AG08395 (cell line): ENCODE data around the gene SMYD5.
A peak's percentile ranks its signal among the peaks of the same experiment; 100 is the strongest.
"Not testable (repeated sequence)": the region's sequence is repeated elsewhere in the genome, so short reads cannot be mapped to it uniquely, and the experiment has no call there.

Experiments
- DNase-seq: peaks from one replicate; pipeline ENCODE4 v3.0.0; 2012; ENCODE audit warnings: mixed read lengths, low spot score

The SMYD5 gene

DNA sequence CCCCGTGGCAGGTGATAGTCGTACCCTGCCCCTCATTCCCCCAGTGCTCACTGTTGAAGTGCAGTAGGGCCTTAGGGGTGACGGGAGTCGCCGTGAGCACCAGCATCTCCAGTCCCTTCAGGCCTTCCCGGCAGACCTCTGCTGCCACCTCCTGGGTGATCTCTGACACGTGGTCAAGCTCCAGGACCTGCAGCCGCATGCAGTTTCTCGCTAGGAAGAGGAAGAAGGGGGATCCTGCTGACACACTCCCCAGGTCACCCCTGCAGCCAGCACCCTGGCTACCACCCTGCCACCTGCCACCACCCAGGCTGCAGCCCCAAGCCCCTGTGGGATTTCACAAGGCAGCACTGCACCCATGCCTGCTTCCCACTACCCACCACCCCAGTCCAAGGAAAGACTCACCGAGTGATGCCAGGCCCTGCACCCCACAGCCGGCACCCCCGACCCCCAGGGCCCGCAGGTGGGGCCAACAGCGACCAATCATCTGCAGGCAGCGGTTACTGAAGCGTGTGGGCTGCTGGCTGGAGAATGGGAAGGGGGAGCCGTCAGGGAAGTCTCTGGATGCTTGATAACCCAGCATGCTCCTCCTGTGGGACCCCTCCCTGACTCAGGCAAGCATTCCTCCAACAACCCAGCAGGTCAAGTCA, 46.4 kb downstream of the SMYD5 start:
- peak; percentile 88 for DNase-seq

DNA sequence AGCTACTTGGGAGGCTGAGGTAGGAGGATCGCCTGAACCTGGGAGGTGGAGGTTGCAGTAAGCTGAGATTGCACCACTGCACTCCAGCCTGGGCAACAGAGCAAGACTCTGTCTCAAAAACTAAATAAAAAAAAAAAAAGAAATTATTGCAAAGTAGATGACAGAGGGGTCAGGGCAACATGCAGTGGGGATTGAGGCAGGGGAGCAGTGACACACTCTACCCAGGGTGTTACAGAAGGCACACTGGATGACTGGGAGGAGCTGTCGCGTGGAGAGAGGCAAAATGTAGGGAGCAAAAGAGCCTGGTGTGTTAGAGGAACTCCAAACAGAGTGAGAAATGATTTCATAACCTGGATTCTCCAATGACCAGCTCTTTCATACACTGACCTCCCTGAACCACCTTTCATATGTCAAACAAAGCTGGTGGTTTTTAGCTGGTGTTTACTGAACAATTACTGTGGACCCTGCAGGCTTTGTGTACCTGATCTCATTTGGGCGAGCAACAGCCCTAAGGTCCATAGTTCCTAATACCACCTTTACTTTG, 48.1 kb downstream of the SMYD5 start:
- no peak for DNase-seq

DNA sequence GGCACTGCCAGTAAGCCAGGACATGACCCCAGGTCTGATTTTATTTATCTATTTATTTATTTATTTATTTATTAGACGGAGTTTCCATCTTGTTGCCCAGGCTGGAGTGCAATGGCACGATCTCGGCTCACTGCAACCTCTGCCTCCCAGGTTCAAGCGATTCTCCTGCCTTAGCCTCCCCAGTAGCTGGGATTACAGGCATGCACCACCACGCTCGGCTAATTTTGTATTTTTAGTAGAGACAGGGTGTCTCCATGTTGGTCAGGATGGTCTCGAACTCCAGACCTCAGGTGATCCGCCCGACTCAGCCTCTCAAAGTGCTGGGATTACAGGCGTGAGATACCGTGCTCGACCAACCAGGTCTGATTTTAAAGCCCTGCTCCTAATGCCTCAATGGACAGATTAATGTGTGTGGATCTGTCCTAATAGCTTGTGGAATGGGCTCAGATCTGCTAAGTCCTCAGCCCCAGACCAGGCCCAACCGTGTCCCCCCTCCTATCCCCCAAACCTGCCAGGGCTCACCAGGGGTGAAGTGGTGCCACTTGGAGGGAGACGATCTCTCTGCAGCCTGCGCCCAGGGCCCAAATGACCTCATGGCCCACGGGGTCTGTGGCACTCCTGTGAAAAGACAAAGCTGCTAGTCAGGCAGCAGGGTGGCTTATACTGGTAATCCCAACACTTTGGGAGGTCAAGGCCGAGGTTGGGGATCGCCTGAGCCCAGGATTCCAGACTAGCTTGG, 48.8 kb downstream of the SMYD5 start:
- not testable (repeated sequence) for DNase-seq

DNA sequence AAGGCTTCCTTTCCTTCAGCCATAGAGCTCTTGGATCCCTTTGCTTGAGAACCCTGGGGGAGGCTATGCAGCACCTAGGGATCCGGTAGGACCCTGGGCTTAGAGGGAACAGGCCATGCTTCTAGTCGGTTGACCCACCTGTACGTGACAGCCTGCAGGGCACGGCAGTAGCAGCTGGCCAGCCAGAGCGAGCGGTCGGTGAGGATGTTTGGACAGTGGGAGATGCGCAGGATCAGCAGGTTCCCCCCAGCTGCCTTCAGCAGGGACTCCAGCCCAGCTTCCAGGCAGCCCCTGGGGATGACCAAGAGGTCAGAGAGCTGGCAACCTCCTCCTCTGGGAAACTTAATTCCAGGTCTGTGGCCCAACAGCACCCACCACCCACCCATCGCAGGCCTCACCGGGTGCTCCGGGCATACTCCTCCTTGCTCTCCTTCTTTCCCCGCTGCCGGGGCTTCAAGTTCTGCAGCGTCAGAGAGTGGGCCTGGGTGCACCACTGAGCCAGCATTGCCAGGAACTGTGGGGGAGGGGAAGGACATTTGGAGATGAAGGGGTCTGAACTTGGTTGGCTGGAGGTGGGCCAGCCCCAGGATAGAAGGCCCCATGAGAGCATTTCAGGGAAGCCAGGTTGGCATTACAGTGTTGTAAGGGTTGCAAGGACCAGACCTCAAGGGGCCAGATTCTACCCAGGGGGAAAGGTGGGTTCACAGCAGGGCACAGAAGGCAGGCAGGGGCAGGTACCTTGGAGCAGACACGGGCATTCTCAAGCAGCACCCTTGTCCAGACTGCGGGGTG, 49.7 kb downstream of the SMYD5 start:
- DNase-seq, result no peak

DNA sequence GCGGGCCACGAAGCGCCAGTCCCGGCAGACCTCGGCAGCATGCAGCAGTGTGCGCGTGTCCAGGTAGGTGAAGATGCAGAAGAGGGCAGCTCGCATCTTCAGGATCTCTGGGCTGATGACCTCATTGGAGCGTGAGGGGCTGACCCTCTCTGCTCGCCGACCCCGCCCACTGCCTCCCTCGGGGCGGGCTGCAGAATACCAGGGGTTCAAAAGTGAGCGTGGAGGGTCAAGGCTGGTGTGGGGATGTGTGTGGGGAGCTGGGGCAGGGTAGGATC, 50.2 kb downstream of the SMYD5 start:
- no peak for DNase-seq

DNA sequence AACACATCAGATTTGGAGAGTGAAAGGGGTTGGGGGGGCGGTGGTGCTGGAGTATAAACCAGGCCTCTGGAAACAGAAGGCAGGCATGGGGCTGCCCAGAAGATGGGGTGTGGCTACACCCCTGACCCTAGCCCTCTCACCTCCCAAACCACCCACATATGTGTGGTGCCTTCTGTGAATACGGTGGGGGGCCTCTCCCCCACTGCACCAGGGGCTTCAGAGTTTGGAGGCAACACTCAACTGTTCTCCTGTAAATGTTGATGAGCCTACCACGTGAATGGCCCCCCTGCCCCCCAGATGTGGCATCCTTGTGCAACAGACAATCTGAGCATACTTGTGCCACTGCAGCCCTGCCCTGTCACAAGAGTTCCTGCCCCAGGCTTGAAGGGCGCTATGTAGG, 50.7 kb downstream of the SMYD5 start:
- DNase-seq, result no peak

DNA sequence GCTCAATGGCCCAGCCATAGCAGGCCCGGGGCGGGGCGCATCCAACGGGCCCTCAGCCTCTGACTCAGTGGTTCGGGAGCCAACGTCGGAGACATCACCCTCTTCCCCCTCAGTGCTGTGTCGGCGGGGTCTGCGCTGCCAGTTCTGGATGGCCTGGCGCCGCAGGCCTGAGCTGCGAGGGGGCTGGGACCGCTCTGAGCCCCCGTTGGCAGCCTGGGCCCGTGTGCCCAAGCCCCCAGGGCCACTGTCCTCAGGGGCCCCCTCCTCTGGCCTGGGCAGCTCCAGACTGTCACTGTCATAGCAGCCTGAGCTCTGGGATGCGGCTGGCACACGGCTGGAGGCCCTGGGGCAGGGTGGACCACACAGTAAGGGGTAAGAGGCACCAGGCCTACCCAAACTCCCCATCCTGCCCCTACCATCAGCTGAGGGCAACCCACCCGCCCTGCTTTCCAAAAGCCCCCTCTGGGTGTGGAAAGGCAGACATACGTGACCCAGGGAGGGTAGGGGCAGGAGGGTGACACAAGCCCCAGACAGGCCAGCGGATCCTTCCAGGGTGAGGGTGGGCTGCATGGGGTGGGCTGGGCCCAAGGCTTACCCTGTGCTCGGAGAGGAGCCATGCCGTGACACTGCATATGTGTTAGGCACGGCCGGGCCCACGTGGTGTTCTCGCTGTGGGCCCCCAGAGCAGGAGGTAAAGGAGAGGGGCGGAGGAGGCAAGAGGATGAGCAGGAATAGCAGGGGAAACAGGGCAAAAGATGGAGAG, 51.4 kb downstream of the SMYD5 start:
- DNase-seq, result no peak

DNA sequence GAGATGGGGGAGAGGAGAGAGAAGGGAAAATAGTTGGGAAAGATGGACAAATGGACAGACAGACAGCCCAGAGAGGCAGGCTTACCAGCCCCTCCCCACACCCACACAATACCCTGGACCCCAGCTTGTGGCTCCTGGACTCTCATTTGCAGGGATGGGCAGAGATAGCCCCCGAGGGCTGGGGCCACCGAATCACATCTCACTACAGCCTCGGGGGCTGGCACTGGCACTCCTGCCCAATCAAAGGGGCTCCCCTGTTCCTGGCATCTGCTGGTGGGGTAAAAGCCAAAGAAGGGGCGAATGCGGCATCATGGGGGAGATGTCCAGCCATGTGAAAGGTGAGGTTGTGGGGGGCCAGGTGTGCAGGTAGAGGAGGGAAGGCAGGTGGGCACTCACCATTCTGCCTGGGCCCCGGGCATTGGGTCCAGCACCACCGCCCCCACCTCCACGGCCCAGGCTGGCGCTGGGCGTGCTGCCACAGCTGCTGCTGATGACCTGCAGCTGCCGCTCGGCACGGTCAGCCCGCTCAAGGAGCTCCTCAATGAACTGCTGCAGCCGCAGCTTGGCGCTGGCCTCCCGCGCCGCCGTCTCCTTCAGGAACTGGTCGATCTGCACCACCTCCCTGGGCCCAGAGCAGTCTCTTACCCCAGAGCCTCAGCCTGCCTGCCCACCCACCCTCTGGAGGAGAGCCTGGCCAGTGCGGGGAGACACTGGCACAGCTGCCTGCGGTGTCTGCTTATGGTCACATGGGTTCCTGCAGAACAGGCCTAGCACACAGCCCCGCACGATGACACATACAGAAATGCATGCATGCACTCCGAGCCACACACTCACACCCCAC, 52.2 kb downstream of the SMYD5 start:
- DNase-seq, result no peak

DNA sequence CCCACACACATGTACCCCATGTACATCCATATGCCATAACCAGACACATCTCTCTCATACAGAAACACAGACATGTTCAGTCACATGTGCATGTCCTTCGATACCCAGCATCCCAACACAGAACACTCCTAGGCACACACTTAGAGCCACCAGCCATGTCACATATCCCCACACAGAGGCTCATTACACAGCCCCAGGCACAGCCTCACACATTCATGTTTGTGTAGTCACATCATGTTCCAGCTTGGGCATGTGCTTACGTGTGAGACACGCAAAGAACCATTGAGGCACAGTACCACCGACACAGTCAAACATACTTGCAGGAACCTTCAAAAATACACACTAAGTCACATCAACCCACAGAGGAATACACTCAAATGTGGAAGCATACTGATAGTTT, 53.0 kb downstream of the SMYD5 start:
- no peak for DNase-seq

DNA sequence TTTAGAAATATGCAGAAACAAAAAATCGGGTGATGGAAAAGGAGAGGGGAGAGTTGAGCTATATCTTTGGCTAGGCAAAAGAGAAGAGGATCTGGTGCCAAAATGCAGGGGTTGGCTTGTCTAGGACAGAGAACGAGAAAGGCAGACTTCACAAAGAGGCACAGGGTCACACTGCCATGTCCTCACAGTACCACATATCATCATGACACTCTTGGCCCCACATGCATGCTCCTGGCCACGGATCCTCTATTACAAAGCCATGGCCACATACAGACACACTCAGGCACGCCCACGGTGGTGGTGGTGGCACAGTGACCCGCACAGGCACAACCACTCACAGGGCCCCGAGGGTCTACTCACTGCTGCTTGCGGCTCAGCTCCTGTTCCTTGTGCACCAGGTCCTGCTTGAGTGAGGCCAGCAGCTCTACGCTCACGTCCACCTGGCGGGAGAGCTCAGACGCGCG, 54.4 kb downstream of the SMYD5 start:
- no peak for DNase-seq

DNA sequence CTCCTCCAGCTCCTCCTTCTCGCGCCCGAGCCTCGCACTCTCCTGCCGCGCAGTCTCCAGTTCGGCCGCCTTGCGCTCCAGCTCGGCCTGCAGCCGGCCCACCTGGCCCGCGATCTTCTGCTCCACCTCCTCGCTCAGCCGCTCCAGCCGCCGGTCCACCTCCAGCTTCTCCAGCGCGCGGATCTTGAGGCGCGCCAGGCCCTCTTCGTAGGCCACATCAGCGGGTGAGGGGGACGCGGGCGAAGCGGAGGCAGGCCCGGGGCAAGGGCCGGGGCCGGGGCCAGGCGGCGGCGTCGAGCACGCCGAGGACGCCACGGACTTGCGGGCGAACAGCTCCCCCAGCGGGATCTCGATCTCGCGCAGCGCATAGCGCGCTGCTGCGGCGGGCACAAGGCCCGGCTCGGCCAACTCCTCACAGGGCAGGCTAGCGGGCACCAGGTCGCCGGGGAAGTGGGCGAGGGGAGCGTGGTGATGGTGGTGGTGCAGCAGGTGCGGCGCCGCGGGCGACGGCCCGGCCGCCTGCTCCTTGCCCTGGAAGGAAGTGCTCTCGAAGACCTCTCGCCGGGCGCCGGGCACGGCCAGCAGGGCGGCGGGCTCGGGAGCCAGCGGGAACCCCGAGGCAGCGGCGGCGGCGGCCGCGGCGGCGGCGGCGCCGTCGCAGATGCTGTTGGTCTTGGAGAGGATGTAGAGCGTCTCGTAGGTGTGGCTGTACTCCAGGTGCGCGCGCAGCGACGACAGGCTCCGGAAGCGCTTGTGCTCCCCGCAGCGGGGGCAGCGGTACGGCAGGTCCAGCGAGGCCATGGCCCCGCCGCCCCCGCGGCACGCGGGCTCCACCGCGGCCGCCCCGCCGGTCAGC, 55.0 kb downstream of the SMYD5 start:
- DNase-seq, result peak; percentile 26

DNA sequence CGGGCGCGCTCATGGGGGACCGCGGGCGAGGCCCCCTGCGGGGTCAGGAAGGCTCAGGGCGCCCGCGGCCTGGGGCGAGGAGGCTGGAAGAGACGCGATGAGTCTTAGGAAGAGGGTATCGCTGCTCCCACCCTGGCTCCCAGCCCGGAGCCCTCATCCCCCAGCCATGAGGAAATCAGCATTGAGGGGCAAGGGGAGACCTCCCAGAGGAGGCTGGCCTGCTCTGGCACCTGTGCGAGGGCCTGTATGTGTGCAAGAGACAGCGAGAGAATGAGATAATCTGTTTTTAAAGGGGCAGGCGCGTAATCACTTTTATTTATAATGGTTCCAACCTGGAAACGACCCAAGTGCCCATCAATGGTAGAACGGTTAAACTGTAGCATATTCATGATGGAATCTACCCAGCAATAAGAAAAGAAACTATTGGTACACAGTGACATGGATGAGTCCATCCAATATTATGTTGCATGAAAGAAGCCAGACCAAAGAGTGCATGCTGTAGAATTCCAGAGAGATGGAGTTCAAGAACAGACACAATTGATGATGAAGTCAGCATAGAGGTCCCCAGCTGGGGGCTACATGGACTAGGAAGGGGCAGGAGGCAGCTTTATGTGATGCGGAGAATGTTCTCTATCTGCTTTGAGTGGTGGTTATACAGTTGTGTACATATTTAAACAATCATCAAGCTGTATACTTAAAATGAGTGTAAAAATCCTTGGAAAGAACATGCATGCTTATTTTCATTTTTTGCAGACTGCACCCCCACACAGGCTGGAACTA, 55.8 kb downstream of the SMYD5 start:
- no peak for DNase-seq

DNA sequence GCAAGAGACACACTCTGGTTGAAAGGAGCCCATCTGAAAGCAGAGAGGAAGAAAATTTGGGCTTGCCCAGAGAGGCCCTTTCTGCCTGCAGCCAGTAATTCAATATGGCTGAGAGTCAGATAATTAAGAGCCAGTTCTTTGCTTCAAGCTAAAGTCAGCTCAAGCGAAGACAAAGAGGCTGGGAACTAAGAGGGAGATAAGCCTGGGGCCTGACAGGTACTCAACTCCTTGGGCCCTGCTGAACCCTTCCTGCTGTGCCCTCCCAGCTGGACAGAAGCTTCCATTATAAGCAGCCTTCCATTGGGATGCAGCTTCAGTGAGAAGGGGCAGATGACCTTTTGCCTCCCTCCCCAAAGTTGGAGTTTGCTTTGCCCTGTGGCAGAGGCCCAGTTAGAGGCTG, 58.2 kb downstream of the SMYD5 start:
- no peak for DNase-seq
